AG04450 (cell line): ENCODE measurements around the gene IL22RA2. TPM values are rescaled to one million over a fixed set of nuclear protein-coding genes. Genes with fewer than 3 reads are reported as not detected.

ENCODE experiments used
- CTCF ChIA-PET: fragments of 300-600, 350-600 bp; formaldehyde crosslinking; extraction: SDS; loops from one replicate; lab custom pipeline; 2022; ENCODE audit warnings: antibody characterized with exemption, inconsistent platforms; lab: Charles Lee
- POLR2A ChIA-PET: fragments of 350-600 bp; formaldehyde crosslinking; extraction: SDS; loops from one replicate; lab custom pipeline; 2021; ENCODE audit warnings: antibody characterized with exemption, inconsistent platforms; lab: Yijun Ruan, JAX
- DNase-seq: peaks from one replicate; pipeline ENCODE4 v3.0.0-alpha.2; 2011; ENCODE audit warnings: low read depth, low spot score
- H3K27ac ChIP-seq: one replicate; pipeline ENCODE4 v1.5.1; 2012; ENCODE audit warnings: low read depth, low read length, control low read depth
- H3K27me3 ChIP-seq: one replicate; pipeline ENCODE4 v1.6.0; 2012; ENCODE audit warnings: low read length; ENCODE audit not compliant: control insufficient read depth, insufficient read depth
- H3K4me3 ChIP-seq: 2 replicates; pipeline ENCODE4 v1.5.1; 2011; ENCODE audit warnings: mild to moderate bottlenecking, low read depth, low read length, control low read depth
- H3K9me3 ChIP-seq: 2 replicates; pipeline ENCODE4 v1.5.1; 2012; ENCODE audit warnings: low read length; ENCODE audit not compliant: control insufficient read depth, insufficient read depth
- polyA plus RNA-seq: library from polyadenylated mRNA; depleted of rRNA; stranded (reverse); fragments of >200 nt; gene quantifications from 2 replicates; pipeline ENCODE4 v1.2.3, GENCODE V29; 2011
- TF ChIP-seq, protein P1 (sequence below): IDR thresholded peaks from 2 replicates; pipeline ENCODE4 v1.5.1; 2011; ENCODE audit warnings: low read depth, low read length, control low read depth, inconsistent platforms

The IL22RA2 gene
- polyA plus RNA-seq, 1 experiment = not detected

GRCh38 chr6:137214931-137215330, 41.5 kb upstream of the IL22RA2 start:
- ChIA-PET CTCF (interaction anchor here (1.6 kb wide), 1 partner anchor 121 kb away, joined by 3 read pairs; no protein-coding TSS in a partner anchor), POLR2A (no interaction called here)
- no peaks in the 10 kb centered on the region for H3K27me3 ChIP-seq
- no peaks in the 10 kb centered on the region; the same call in 1 of the 2 replicates for H3K9me3 ChIP-seq
- no peak overlapping the region for H3K4me3 ChIP-seq
- TF ChIP-seq, protein P1, sequence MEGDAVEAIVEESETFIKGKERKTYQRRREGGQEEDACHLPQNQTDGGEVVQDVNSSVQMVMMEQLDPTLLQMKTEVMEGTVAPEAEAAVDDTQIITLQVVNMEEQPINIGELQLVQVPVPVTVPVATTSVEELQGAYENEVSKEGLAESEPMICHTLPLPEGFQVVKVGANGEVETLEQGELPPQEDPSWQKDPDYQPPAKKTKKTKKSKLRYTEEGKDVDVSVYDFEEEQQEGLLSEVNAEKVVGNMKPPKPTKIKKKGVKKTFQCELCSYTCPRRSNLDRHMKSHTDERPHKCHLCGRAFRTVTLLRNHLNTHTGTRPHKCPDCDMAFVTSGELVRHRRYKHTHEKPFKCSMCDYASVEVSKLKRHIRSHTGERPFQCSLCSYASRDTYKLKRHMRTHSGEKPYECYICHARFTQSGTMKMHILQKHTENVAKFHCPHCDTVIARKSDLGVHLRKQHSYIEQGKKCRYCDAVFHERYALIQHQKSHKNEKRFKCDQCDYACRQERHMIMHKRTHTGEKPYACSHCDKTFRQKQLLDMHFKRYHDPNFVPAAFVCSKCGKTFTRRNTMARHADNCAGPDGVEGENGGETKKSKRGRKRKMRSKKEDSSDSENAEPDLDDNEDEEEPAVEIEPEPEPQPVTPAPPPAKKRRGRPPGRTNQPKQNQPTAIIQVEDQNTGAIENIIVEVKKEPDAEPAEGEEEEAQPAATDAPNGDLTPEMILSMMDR = no peak
- H3K27ac ChIP-seq = no peak overlapping the region
- DNase-seq = no peak

DNA sequence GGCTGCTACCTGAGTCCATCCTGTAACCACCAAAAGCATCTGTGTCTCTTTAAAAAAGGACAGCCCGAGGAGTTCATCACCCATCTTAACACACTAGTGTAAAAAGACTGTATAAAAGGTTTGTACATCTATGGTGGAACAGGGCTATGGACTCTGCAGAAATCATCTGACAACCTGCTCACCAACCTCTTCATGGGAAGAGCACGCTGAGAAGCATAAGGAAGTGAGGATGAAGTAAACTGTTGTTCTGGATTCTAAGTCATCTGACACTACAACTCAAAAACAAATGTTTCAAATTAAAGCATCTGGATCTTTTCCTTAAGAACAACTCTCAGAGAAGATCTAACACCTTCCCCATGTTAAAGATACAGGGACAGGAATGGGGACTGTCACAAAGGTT, 40.4 kb upstream of the IL22RA2 start:
- Histone ChIP-seq H3K27me3 (no peaks in the 10 kb centered on the region), H3K9me3 (no peaks in the 10 kb centered on the region; the same call in 1 of the 2 replicates), H3K27ac (no peak overlapping the region), H3K4me3 (no peak overlapping the region)
- ChIA-PET CTCF (interaction anchor here (1.5 kb wide), 1 partner anchor 119 kb away, joined by 4 read pairs; no protein-coding TSS in a partner anchor), POLR2A (no interaction called here)
- TF ChIP-seq, protein P1 = no peak
- DNase-seq = no peak

GRCh38 chr6:137213331-137213740, 39.9 kb upstream of the IL22RA2 start:
- Histone ChIP-seq H3K9me3 (peaks cover under 1% of the 10 kb centered on the region; the same call in 1 of the 2 replicates), H3K4me3 (no peak overlapping the region), H3K27ac (no peak overlapping the region), H3K27me3 (no peaks in the 10 kb centered on the region)
- CTCF ChIA-PET = interaction anchor here (0.8 to 1.5 kb wide), 2 partner anchors 58 to 119 kb away, joined by 3 to 4 read pairs; no protein-coding TSS in a partner anchor
- POLR2A ChIA-PET = no interaction called here
- TF ChIP-seq, protein P1 = no peak
- DNase-seq = no peak

DNA sequence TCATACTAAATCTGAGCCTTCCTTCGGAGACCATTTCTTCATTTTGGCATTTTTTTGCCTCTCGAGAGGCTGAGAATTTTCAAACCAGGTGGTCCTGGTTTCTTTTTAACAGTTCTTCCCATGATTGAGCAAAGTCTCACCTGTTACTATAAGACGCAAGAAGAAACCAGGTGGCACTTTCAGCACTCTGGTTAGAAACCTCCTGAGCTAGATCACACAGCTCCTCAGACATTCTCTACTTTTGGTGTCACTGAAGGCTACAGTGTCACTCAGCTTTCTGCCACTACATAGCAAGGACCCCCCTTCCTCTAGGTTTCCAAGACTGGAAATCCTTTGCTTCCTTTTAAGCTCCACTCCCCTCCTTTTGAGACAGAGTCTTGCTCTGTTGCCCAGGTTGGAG, 38.5 kb upstream of the IL22RA2 start:
- Histone ChIP-seq H3K27ac (no peak overlapping the region), H3K9me3 (peaks cover 3% of the 10 kb centered on the region; the same call in 1 of the 2 replicates), H3K4me3 (no peak overlapping the region), H3K27me3 (no peaks in the 10 kb centered on the region)
- DNase-seq = no peak
- TF ChIP-seq, protein P1 = no peak
- CTCF ChIA-PET = no interaction called here
- POLR2A ChIA-PET = no interaction called here

DNA sequence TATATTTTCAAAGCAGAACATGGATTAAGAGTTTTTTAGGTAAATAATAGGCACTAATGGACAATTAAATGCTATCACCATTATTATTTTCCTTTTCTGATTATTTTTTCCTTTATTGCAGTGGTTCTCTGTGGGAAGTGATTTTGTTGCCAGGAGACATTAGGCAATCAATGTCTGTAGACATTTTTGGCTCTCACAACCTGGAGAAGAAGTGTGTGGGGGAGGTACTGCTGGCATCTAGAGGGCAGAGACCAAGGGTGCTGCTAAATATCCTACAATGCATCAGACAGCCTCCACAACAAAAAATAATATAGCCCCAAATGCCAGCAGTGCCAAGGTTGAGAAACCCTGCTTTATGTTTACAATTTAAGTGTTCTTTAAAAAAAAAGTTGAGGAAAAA, 37.5 kb upstream of the IL22RA2 start:
- DNase-seq = no peak
- no peak overlapping the region for H3K4me3 ChIP-seq
- TF ChIP-seq, protein P1 = no peak
- no peak overlapping the region for H3K27ac ChIP-seq
- POLR2A ChIA-PET = no interaction called here
- H3K27me3 ChIP-seq = no peaks in the 10 kb centered on the region
- H3K9me3 ChIP-seq = peaks cover 3% of the 10 kb centered on the region; the same call in 1 of the 2 replicates
- CTCF ChIA-PET = no interaction called here
